ENCODE measurements around the gene CD3E.
A peak's percentile ranks its signal among the peaks of the same experiment; 100 is the strongest.

The CD3E gene

GRCh38 chr11:118322721-118323120, 18.2 kb downstream of the CD3E start:
- no peak for TF ChIP-seq CTCF (conservative IDR thresholded peaks at IDR 0.05)
- H3K27ac ChIP-seq = peak overlapping the region; percentile 62; the same call in 1 of the 2 replicates

GRCh38 chr11:118325283-118325682, 20.8 kb downstream of the CD3E start:
- H3K27ac ChIP-seq = no peak overlapping the region
- no peak for TF ChIP-seq CTCF (conservative IDR thresholded peaks at IDR 0.05)

- TF ChIP-seq CTCF (conservative IDR thresholded peaks at IDR 0.05) = no peak
- H3K27ac ChIP-seq = no peak overlapping the region
Measured at GRCh38 chr11:118328745-118329144, 24.2 kb downstream of the CD3E start.

GRCh38 chr11:118334745-118335144, 30.2 kb downstream of the CD3E start:
- no peak for TF ChIP-seq CTCF (conservative IDR thresholded peaks at IDR 0.05)
- H3K27ac ChIP-seq = no peak overlapping the region

GRCh38 chr11:118338637-118339061, 34.1 kb downstream of the CD3E start:
- H3K27ac ChIP-seq = no peak overlapping the region
- no peak for TF ChIP-seq CTCF (conservative IDR thresholded peaks at IDR 0.05)

- TF ChIP-seq CTCF (conservative IDR thresholded peaks at IDR 0.05) = no peak
- H3K27ac ChIP-seq = no peak overlapping the region
Measured at GRCh38 chr11:118339281-118339961, 34.9 kb downstream of the CD3E start.

- no peak for TF ChIP-seq CTCF (conservative IDR thresholded peaks at IDR 0.05)
- H3K27ac ChIP-seq = no peak overlapping the region
Measured at GRCh38 chr11:118340449-118340848, 35.9 kb downstream of the CD3E start.

All from VCaP (cell line).